Osteocyte (in vitro differentiated cells): Measurements from ENCODE around the gene ACP7. TPM values are rescaled to one million over a fixed set of nuclear protein-coding genes. Genes with fewer than 3 reads are reported as not detected.

Source experiments
- DNase-seq: peaks from one replicate; pipeline ENCODE4 v3.0.0; 2021; ENCODE audit warnings: mixed read lengths; ENCODE audit not compliant: unreplicated experiment; ENCODE audit errors: extremely low spot score
- H3K27ac Mint-ChIP-seq: one replicate; pipeline ENCODE4 v1.8.0; 2021; ENCODE audit warnings: mild to moderate bottlenecking, mixed read lengths; ENCODE audit not compliant: unreplicated experiment
- H3K27me3 Mint-ChIP-seq: one replicate; pipeline ENCODE4 v1.8.0; 2021; ENCODE audit warnings: mixed read lengths; ENCODE audit not compliant: unreplicated experiment
- H3K36me3 Mint-ChIP-seq: one replicate; pipeline ENCODE4 v1.8.0; 2021; ENCODE audit warnings: mixed read lengths; ENCODE audit not compliant: unreplicated experiment
- H3K4me1 Mint-ChIP-seq: one replicate; pipeline ENCODE4 v1.8.0; 2021; ENCODE audit warnings: mixed read lengths; ENCODE audit not compliant: unreplicated experiment
- H3K4me3 Mint-ChIP-seq: one replicate; pipeline ENCODE4 v1.8.0; 2021; ENCODE audit warnings: mild to moderate bottlenecking, moderate library complexity, mixed read lengths; ENCODE audit not compliant: unreplicated experiment
- H3K9me3 Mint-ChIP-seq: one replicate; pipeline ENCODE4 v1.8.0; 2021; ENCODE audit warnings: mixed read lengths; ENCODE audit not compliant: unreplicated experiment
- CTCF ChIP-seq: fragments of 200-600 bp; sonication (generic); IDR thresholded peaks from 2 replicates; pipeline ENCODE4 v1.5.0; 2021; ENCODE audit warnings: antibody characterized with exemption, mild to moderate bottlenecking, moderate library complexity
- total RNA-seq: library from RNA; stranded (reverse); gene quantifications from 2 replicates; pipeline ENCODE4 v1.2.1, GENCODE V29; 2021

ACP7 gene
- total RNA-seq, 1 donor from 2014 or later = not detected

DNA sequence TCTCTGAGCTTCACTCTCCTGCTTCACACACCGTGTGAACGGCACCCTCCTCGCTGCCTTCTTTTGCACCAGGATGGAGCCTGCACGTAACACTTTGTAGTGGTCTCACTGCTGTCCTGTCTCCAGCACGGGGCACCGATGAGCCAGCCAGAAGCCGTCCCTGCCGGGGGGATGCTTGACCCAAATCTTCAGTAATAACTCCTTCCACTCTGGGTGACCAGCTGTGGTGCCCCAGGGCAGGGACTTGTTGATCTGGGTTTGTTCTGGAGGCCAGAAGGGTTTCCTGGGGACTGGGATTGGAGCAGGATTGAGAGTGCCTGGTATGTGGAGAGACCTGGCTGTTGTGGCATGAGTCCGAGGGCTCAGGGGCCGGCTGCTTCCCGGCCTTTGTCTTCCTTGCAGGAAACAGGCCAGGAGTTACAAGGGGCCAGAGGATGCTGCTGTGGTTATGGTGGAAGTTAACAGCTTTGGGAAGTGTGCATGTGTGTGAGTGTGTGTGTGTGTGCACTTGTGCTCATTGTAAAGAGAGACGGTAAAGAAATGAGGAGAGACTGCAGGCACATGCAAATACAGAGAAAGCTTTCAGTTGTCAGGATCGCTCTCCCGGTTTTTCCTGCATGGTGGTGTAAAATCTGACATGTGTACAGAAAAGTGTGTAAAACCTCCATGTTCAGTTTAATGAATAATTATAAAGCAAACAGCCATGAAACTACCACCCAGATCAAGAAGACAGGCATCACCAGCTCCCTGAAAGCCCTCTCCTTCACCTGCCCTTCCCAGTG is 60.3 kb downstream of the ACP7 start:
- Mint-ChIP-seq H3K27ac (no peak overlapping the region), H3K4me1 (peaks cover 16% of the 10 kb centered on the region), H3K4me3 (no peak overlapping the region), H3K9me3 (no peaks in the 10 kb centered on the region), H3K36me3 (peaks cover 2% of the 10 kb centered on the region), H3K27me3 (no peaks in the 10 kb centered on the region)
- no peak for TF ChIP-seq CTCF
- no peak for DNase-seq

GRCh38 chr19:39145180-39145953 is 61.2 kb downstream of the ACP7 start:
- no peak for DNase-seq
- Mint-ChIP-seq H3K9me3 (no peaks in the 10 kb centered on the region), H3K4me3 (no peak overlapping the region), H3K27ac (no peak overlapping the region), H3K4me1 (peaks cover 11% of the 10 kb centered on the region), H3K36me3 (peaks cover 2% of the 10 kb centered on the region), H3K27me3 (no peaks in the 10 kb centered on the region)
- no peak for TF ChIP-seq CTCF

DNA sequence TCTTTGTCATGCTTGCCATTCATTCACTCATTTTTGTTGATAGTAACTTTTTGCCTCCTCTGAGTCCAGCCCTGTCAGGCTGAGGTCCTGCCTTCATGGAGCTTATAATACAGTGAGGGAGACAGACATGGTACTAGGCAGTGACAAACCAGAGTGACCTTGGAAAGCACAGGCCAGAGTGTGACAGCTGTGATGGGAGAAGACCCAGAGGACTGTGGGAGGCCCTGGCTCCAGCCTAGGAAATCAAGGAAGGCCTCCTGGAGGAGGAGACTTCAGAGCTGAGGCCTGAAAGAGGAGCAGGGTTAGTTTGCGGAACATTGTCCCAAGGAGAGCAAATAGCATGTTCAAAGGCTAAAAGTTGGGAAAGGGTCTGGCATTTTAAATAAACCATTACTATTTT is 61.9 kb downstream of the ACP7 start:
- TF ChIP-seq CTCF = no peak
- no peak for DNase-seq
- peaks cover 2% of the 10 kb centered on the region for H3K36me3 Mint-ChIP-seq
- H3K9me3 Mint-ChIP-seq = no peaks in the 10 kb centered on the region
- no peaks in the 10 kb centered on the region for H3K27me3 Mint-ChIP-seq
- H3K4me1 Mint-ChIP-seq = peaks cover 11% of the 10 kb centered on the region
- no peak overlapping the region for H3K4me3 Mint-ChIP-seq
- no peak overlapping the region for H3K27ac Mint-ChIP-seq

- no peak overlapping the region for H3K4me3 Mint-ChIP-seq
- no peak for TF ChIP-seq CTCF
- no peak overlapping the region for H3K27ac Mint-ChIP-seq
- no peaks in the 10 kb centered on the region for H3K27me3 Mint-ChIP-seq
- no peaks in the 10 kb centered on the region for H3K9me3 Mint-ChIP-seq
- peaks cover 11% of the 10 kb centered on the region for H3K4me1 Mint-ChIP-seq
- no peak for DNase-seq
- peaks cover 2% of the 10 kb centered on the region for H3K36me3 Mint-ChIP-seq
These were observed 62.7 kb downstream of the ACP7 start for GRCh38 chr19:39146686-39147450.

DNA sequence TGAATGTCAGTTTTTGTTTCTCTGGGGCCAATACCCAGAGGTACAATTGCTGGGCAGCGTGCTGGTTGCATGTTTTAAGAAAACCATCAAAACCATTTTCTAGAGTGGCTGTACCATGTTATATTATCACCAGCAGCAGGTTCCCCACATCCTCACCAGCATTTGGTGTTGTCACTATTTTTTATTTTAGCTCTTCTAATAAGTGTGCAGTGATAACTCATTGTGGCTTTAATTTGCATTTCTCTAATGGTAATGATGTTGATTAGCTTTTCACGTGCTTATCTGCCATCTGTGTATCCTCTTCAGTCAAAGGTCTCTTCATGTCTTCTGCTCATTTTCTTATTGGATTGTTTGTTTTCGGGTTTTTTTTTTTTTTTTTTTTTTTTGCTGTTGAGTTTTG is 63.3 kb downstream of the ACP7 start:
- TF ChIP-seq CTCF = no peak
- Mint-ChIP-seq H3K36me3 (peaks cover 2% of the 10 kb centered on the region), H3K4me1 (peaks cover 11% of the 10 kb centered on the region), H3K4me3 (no peak overlapping the region), H3K27ac (no peak overlapping the region), H3K27me3 (no peaks in the 10 kb centered on the region), H3K9me3 (no peaks in the 10 kb centered on the region)
- DNase-seq = no peak
